Measurements from ENCODE around the gene B4GALT7.
"Not testable (repeated sequence)": the region's sequence is repeated elsewhere in the genome, so short reads cannot be mapped to it uniquely, and the experiment has no call there.

Gene B4GALT7

DNA sequence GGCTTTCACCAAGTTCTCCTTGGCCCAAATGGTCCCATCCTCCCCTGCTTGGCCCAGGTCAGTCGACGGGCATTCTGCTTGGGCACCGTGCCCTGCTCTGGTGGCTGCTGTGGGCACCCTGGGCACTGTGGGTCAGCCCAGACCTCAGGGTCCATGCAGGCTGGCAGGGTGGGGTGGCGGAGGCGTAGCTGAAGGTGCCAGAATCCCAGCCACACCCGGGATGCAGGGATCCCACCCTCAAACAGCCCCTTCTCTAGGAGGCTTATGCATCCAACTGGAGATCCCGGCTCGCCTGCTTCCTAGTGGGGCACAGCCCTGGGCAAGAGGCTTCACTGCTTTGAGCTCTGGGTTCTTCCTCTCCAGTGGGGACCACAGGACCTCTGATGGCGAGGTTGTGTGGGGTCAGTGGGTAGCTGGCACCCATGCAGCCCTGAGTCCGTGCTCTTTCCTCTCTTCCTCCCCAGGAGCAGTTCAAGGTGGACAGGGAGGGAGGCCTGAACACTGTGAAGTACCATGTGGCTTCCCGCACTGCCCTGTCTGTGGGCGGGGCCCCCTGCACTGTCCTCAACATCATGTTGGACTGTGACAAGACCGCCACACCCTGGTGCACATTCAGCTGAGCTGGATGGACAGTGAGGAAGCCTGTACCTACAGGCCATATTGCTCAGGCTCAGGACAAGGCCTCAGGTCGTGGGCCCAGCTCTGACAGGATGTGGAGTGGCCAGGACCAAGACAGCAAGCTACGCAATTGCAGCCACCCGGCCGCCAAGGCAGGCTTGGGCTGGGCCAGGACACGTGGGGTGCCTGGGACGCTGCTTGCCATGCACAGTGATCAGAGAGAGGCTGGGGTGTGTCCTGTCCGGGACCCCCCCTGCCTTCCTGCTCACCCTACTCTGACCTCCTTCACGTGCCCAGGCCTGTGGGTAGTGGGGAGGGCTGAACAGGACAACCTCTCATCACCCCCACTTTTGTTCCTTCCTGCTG is 9.4 kb downstream of the B4GALT7 start:
- DNase-seq = no peak
- no peak for ATAC-seq

DNA sequence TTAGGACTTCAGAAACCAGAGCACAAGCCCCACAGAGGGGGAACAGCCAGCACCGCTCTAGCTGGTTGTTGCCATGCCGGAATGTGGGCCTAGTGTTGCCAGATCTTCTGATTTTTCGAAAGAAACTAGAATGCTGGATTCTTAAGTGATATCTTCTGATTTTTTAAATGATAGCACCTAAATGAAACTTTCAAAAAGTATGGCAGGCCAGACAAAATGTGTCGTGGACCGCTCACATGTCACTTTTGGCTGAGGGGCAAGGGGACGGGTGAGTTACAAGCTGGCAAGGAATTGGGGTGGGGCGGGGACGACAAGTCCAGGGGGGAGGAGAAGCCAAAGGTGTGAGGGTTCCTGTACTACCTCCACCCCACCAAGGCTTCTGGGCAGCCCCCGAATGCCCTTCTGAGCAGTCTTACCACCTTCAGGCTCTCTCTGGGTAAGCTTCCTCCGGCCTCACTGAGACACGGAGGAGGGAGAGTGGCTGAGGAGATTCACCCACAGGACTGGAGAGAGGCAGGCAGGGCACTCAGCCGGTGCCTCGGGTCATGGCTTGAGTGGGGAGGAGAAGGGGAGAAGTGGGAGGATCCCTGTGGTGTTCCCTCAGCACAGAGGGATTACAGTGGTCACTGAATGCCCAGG is 10.3 kb downstream of the B4GALT7 start:
- ATAC-seq = no peak
- DNase-seq = no peak

DNA sequence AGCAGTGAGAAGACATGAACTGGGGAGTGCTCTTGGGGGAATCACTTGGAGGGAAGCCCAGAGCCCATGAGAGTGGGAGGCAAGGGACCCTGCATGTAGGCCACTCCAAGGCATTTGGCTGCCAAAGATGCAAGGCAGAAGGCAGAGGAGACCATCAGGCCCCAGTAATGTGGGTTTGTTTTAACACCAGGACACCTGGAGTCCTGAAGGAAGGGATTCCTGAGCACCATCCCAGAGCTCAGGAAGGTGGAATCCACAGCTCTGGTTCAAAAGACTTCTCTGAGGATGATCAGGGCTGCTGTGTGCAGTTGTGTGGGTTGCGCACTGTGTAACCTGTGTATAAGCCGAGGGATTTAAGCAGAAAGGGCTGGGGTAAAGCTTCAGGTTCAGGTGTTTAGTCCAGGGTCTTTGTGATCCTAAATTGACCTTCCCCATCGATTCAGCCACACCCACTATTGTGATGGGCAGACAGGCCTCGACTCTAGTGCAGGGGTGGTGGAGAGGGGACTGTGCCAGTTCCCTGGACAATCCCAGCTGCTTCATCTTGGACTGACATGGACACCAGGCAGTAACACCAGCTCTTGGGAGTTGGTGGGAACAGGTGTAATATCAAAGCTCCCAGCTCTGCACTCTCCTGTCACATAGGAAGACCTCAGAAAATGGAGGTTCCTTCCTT is 11.0 kb downstream of the B4GALT7 start:
- ATAC-seq (no peak), DNase-seq (no peak)

DNA sequence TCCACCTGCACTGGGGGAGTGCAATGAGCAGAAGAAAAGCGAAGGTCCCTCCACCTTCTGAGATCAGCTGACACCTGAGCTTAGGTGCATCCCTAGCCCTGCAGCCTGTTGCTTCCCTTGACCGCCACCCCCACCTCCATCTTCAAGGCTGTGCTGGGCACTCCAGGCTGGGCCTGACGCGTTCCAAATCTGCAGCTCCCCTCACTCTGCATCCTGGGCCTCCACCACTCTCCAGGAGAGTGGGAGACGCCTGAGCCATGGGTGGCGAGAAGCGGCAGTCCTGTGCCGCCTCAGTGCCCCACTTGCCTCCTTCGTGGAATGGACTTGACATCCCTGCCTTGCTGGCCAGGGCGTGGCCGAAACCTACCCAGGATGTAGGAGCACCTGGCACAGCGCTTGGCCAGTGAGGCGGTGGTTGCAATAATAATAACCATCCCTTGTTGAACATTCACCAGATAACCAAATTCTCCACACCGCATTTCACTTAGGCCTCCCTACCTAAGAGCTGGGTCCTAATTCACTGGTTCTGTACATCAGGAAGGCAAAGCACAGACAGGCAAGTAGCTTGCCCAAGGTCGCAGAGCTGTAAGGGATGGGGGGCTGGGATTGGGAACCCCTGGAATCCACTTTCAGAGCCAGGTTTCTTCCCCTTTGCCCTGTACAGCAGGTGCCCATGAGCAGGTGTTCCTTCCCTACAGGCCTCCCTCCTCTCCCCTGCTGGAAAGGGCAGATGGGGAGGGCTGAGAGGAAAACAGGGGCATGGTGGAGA is 11.7 kb downstream of the B4GALT7 start:
- ATAC-seq (no peak), DNase-seq (no peak)

DNA sequence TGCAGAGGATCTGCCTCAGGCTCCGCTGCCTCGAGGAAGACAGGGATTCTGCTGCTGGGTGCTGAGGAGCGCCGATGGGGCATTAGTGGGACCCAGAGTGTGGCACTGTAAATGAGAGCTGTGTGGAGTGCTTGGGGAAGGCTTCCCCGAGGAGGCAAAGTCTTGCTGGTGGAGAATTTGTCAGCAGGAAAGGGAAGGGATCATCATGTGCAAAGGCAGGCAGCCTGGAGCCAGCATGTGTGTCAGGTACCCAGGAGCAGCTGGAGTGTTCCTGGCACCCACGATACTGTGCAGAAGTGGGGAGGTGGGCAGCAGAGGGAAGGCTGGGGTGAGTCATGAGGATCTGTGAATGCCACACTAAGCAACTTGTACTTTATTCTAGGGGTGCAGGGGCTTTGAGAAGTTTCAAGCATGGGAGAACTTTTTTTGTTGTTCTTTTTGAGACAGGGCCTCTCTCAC is 12.3 kb downstream of the B4GALT7 start:
- no peak for ATAC-seq

DNA sequence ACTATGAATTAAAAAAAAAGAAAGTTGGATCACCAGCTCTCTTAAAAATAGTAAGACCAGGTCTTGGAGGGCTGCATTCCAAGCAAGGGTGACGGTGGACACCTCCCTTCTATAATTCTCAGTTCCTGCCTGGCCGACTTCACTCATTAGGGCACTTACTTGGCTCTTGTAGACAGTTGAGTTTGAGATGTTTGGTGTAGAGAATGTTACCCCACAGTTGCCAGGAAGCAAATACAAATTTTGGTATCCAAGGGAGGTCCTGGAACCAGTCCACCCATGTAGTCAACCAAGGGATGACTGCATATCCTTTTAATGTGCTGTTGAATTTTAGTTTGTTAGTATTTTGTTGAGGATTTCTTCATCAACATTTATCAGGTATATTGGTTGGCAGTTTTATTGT is 20.6 kb downstream of the B4GALT7 start:
- DNase-seq = no peak
- no peak for ATAC-seq

More for the DNA sequence above, 12.3 kb downstream of the B4GALT7 start:
- DNase-seq = no peak

DNA sequence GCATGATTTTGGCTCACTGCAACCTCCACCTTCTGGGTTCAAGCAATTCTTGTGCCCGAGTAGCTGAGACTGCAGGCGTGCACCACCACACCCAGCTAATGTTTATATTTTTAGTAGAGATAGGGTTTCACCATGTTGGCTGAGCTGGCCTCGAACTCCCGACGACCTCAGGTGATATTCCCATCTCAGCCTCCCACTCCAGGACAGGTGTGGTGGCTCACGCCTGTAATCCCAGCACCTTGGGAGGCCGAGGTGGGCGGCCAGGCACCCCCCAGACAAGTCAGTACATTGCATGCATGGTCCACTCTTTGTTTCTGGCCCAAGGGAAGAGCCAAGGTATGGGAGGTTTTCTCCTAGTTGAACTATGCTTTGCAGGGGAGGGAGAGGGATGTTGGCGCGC is 24.2 kb downstream of the B4GALT7 start:
- ATAC-seq, DNase-seq: not testable (repeated sequence)

DNA sequence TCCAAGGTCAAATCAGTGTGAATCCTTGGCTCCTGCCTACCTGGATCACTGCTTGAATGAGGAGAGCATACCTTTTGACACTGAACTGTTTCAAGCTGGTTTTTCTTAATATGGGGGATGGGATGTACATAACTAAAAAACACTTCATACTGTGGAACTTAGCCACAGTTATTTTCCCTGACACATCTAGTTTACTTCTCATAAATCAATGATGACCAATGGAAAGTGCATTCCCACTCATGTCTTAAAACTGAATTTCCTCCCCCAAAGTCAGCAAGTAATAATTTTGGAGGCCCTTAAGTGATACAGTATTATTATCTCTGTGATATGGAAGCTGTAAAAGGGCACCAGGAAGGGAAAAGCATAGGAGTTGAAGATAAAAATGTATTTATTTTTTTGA is 30.3 kb downstream of the B4GALT7 start:
- DNase-seq, ATAC-seq: not testable (repeated sequence)

DNA sequence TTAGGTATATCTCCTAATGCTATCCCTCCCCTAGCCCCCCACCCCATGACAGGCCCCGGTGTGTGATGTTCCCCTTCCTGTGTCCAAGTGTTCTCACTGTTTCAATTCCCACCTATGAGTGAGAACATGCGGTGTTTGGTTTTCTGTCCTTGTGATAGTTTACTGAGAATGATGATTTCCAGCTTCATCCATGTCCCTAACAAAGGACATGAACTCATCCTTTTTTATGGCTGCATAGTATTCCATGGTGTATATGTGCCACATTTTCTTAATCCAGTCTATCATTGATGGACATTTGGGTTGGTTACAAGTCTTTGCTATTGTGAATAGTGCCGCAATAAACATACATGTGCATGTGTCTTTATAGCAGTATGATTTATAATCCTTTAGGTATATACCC is 35.0 kb downstream of the B4GALT7 start:
- DNase-seq, ATAC-seq: not testable (repeated sequence)

DNA sequence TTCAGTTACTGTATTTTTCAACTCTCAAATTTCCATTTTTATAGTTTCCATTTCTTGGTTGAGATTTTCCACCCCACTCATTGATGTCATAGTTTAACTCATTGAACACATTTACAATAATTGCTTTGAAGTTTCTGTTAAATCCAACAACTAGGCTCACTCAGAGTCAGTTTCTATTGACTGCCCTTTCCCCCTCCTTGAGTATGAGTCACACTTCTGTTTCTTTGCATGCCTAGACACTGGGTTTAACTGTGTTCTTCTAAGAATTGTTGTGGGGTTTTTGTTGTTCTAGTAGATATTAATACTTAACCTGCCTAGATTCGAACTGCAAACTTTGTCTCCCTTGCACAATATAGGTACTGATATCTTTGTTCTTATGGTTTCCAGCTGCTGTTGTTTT is 45.5 kb downstream of the B4GALT7 start:
- DNase-seq = not testable (repeated sequence)
- peak; percentile 96 for ATAC-seq

DNA sequence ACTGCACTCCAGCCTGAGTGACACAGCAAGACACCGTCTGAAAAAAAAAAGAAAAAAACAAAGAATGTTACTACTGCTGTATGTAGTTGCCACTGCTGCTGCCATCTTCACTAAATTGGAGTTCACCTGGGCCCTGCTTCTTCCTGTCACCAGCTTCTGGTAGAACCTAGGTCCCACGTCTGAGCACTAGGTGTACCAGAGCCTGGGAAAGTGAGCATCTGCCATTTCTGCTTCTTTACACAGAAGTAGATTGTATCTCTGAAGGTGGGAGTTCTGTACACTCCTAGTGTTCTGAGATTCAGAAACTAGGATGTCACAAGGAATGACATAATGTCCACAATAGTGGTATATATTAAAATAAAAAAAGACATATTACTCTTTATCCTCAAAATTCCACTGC is 51.3 kb downstream of the B4GALT7 start:
- ATAC-seq, DNase-seq: not testable (repeated sequence)

DNA sequence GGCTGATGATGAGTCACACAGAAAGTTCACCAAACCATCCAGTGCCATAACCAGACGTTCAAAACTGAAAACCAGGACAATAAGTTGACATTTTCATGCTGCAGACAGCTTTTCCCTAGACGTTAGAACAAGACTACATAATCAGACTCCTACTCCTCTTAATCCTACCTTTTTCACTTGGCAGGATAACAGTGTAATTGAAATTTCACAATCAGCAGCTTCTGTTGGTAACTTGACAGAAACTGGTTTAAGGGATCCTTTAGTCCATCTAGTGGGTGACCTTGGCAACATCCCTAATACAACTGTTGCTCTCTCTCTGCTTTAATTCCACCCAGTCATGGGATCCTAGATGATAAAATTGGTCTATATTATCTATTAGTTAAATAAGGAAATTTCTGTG is 57.9 kb downstream of the B4GALT7 start:
- not testable (repeated sequence) for DNase-seq, ATAC-seq

DNA sequence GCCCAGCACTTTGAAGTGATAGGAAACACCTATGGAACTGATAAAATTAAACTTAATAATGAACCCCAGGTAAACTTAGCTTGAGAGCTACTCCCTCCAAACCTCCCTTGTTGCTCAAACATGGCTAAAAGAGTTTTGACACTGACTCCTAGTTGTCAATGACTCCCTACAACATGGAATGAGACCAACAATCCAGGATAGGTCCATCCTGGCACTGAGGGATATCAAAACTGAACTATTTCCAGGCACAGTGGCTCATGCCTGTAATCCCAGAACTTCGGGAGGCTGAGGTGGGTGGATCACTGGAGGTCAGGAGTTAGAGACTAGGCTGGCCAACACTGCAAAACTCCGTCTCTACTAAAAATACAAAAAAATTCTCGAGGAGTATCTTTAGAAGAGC is 58.6 kb downstream of the B4GALT7 start:
- not testable (repeated sequence) for DNase-seq, ATAC-seq

Measured in stimulated activated naive CD8-positive, alpha-beta T cell treated with anti-CD3 and anti-CD28 coated beads, Interleukin-15, Interleukin-2, amounts not matched to agents 100 U/mL and 50 U/mL, for 24 hours (primary cell).